A549 (cell line): Measurements from ENCODE around the gene TMEM165. TPM values are rescaled to one million over a fixed set of nuclear protein-coding genes. Genes with fewer than 3 reads are reported as not detected.

ENCODE experiments used
- ATAC-seq, 2 experiments: fragments of 200-7000 bp in 1 of 2; fragments of >200 bp in 1 of 2; cut with Nextera tagmentation in 1 of 2; cut with Tn5 transposase in 1 of 2; 3 replicates each; pipeline versions ENCODE4 v1.8.0 to v1.9.1; 2018 to 2020; ENCODE audit warnings: mild to moderate bottlenecking in 1 of 2, moderate library complexity in 1 of 2
- CTCF ChIA-PET: fragments of 300-600 bp; sonication (Branson Sonifier 250); formaldehyde crosslinking; extraction: SDS; loops from one replicate; lab custom pipeline; 2021; ENCODE audit warnings: antibody characterized with exemption, inconsistent platforms; lab: Yijun Ruan, JAX
- POLR2A ChIA-PET: fragments of 350-600 bp; formaldehyde crosslinking; extraction: SDS; loops from one replicate; lab custom pipeline; 2021; ENCODE audit warnings: antibody characterized with exemption, inconsistent platforms; lab: Yijun Ruan, JAX
- DNase-seq, 2 experiments: peaks; one replicate each; pipeline versions ENCODE4 v3.0.0 to v3.0.0-alpha.2; 2011 to 2016; ENCODE audit warnings: low read depth in 1 of 2, low spot score in 1 of 2
- FAIRE-seq: peaks from 2 replicates; lab custom pipeline; 2011; peaks lifted over from hg19 to GRCh38; lab: Jason Lieb, UNC
- H3K27ac ChIP-seq, 2 experiments: fragments of >200 bp; sonication (Bioruptor Twin); formaldehyde crosslinking; 3 replicates each; pipeline ENCODE4 v1.5.1; 2016 to 2017
- H3K4me1 ChIP-seq: fragments of >200 bp; sonication (Bioruptor Twin); formaldehyde crosslinking; 3 replicates; pipeline ENCODE4 v1.6.1; 2016
- H3K4me2 ChIP-seq: fragments of >200 bp; sonication (Bioruptor Twin); formaldehyde crosslinking; 3 replicates; pipeline ENCODE4 v1.6.1; 2016
- H3K4me3 ChIP-seq: fragments of >200 bp; sonication (Bioruptor Twin); formaldehyde crosslinking; 3 replicates; pipeline ENCODE4 v1.5.1; 2016
- H3K9me3 ChIP-seq: fragments of >200 bp; sonication (Bioruptor Twin); formaldehyde crosslinking; 3 replicates; pipeline ENCODE4 v1.6.1; 2016
- CHD2 ChIP-seq: fragments of 150-350 bp; IDR thresholded peaks from 2 replicates; pipeline ENCODE4 v1.6.1; 2014; ENCODE audit warnings: low read length; ENCODE audit not compliant: partially characterized antibody
- CHD4 ChIP-seq: fragments of 200-600 bp; sonication (generic); IDR thresholded peaks from 2 replicates; pipeline ENCODE4 v1.6.1; 2016; ENCODE audit warnings: antibody characterized with exemption, mild to moderate bottlenecking, borderline replicate concordance
- FOSL2 ChIP-seq, 2 experiments: fragments of 450-650 bp in 1 of 2; fragments of >200 bp in 1 of 2; sonication (Bioruptor Twin) in 1 of 2; formaldehyde crosslinking; IDR thresholded peaks; 2 replicates each; pipeline versions ENCODE4 v1.5.0 to v1.6.1; 2016 to 2020; ENCODE audit warnings: mild to moderate bottlenecking in 1 of 2, moderate library complexity in 1 of 2
- HDAC2 ChIP-seq: fragments of 200-600 bp; sonication (generic); IDR thresholded peaks from 2 replicates; pipeline ENCODE4 v1.6.1; 2016
- JUN ChIP-seq, 2 experiments: fragments of >200 bp; sonication (Bioruptor Twin); formaldehyde crosslinking; IDR thresholded peaks; 2 replicates in 1 of 2; 3 replicates in 1 of 2; pipeline ENCODE4 v1.6.1; 2016 to 2017
- KDM5A ChIP-seq: fragments of 200-600 bp; sonication (generic); IDR thresholded peaks from 2 replicates; pipeline ENCODE4 v1.6.1; 2016; ENCODE audit warnings: antibody characterized with exemption, mild to moderate bottlenecking
- MAFK ChIP-seq: fragments of 450-650 bp; IDR thresholded peaks from 2 replicates; pipeline ENCODE4 v1.6.1; 2014; ENCODE audit not compliant: partially characterized antibody
- NPAS2 ChIP-seq: fragments of 250-450 bp; sonication (Bioruptor Pico); IDR thresholded peaks from 2 replicates; pipeline ENCODE4 v1.8.0; 2022; ENCODE audit warnings: mild to moderate bottlenecking, moderate library complexity, borderline replicate concordance
- NR3C1 ChIP-seq: fragments of >200 bp; sonication (Bioruptor Twin); formaldehyde crosslinking; IDR thresholded peaks from 3 replicates; pipeline ENCODE4 v1.6.1; 2017
- RAD21 ChIP-seq, 2 experiments: fragments of >200 bp in 1 of 2; sonication (Bioruptor Twin) in 1 of 2; formaldehyde crosslinking in 1 of 2; IDR thresholded peaks in 1 of 2; conservative IDR thresholded peaks in 1 of 2; 2 replicates in 1 of 2; 3 replicates in 1 of 2; pipeline ENCODE4 v1.6.1; 2012 to 2018; ENCODE audit warnings: inconsistent platforms in 1 of 2
- RFX5 ChIP-seq: fragments of 450-650 bp; IDR thresholded peaks from 2 replicates; pipeline ENCODE4 v1.7.1; 2014; ENCODE audit warnings: antibody characterized with exemption, mild to moderate bottlenecking, moderate library complexity
- RNF2 ChIP-seq: fragments of 200-600 bp; sonication (generic); IDR thresholded peaks from 2 replicates; pipeline ENCODE4 v1.6.1; 2016; ENCODE audit warnings: low read depth, mild to moderate bottlenecking, antibody characterized with exemption, moderate library complexity, borderline replicate concordance
- SMC3 ChIP-seq: fragments of >200 bp; sonication (Bioruptor Twin); formaldehyde crosslinking; IDR thresholded peaks from 3 replicates; pipeline ENCODE4 v1.6.1; 2018; ENCODE audit warnings: inconsistent platforms
- SREBF2 ChIP-seq: fragments of 450-650 bp; IDR thresholded peaks from 2 replicates; pipeline ENCODE4 v1.6.1; 2014; ENCODE audit warnings: mild to moderate bottlenecking, moderate library complexity
- ZC3H11A ChIP-seq: fragments of 450-650 bp; IDR thresholded peaks from 2 replicates; pipeline ENCODE4 v1.6.1; 2014; ENCODE audit warnings: antibody characterized with exemption, mild to moderate bottlenecking
- ZSCAN20 ChIP-seq: fragments of 250-450 bp; sonication (Bioruptor Pico); IDR thresholded peaks from 2 replicates; pipeline ENCODE4 v1.8.0; 2022; ENCODE audit warnings: mild to moderate bottlenecking, moderate library complexity
- WGBS: methylation state at CpG from one replicate; pipeline ENCODE4 v1.1.6; 2017; ENCODE audit errors: missing lambda C conversion rate; 5-methylcytosine and 5-hydroxymethylcytosine counted together
- polyA plus RNA-seq, 4 experiments: library from polyadenylated mRNA; depleted of rRNA in 3 of 4; stranded (reverse); fragments of >200 nt; fragmentation: RNase III in 1 of 4; extraction: RNeasy Plus Mini Kit Qiagen cat#74134 plus additional on column Dnase treatment in 1 of 4; gene quantifications; 2 replicates in 3 of 4; 3 replicates in 1 of 4; pipeline ENCODE4 v1.2.3, GENCODE V29; 2011 to 2017
- TF ChIP-seq, protein P1 (sequence below): fragments of 250-450 bp; sonication (Bioruptor Pico); IDR thresholded peaks from 2 replicates; pipeline ENCODE4 v1.5.0; 2020; ENCODE audit warnings: low read depth, mild to moderate bottlenecking, moderate library complexity
- TF ChIP-seq, protein P2 (sequence below): IDR thresholded peaks from 2 replicates; pipeline ENCODE4 v1.6.1; 2012; ENCODE audit warnings: low read depth, borderline replicate concordance
- TF ChIP-seq, protein P3 (sequence below): fragments of >200 bp; sonication (Bioruptor Twin); formaldehyde crosslinking; IDR thresholded peaks from 3 replicates; pipeline ENCODE4 v1.6.1; 2016
- TF ChIP-seq, protein P4 (sequence below): fragments of 250-450 bp; sonication (Bioruptor Pico); IDR thresholded peaks from 2 replicates; pipeline ENCODE4 v1.5.0; 2021; ENCODE audit warnings: mild to moderate bottlenecking, moderate library complexity, borderline replicate concordance
- TF ChIP-seq, protein P5 (sequence below): fragments of 150-350 bp; IDR thresholded peaks from 2 replicates; pipeline ENCODE4 v1.6.1; 2014; ENCODE audit warnings: low read depth, mild to moderate bottlenecking, low read length
- TF ChIP-seq, protein P6 (sequence below): IDR thresholded peaks from 2 replicates; pipeline ENCODE4 v1.6.1; 2012

TMEM165 gene
- polyA plus RNA-seq, 2 of the 4 experiments (the other 2 are of a cell fraction) = 52.6 to 83.5 TPM

DNA sequence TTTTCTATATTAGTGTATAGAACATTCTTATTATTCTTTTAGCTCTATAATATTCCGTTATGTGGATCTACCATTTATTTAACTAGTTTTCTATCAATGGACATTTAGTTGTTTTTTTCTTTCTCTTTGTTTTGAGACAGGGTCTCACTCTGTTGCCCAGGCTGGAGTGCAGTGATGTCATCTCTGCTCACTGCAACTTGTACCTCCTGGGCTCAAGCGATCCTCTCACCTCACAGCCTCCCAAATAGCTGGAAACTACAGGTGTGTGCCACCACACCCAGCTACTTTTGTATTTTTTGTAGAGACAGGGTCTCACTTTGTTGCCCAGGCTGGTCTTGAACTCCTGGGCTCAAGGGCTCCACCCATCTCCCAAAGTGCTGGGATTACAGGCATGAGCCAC lies 10.8 kb downstream of the TMEM165 start:
- ChIA-PET POLR2A (no interaction called here), CTCF (interaction anchor here (0.5 to 2.3 kb wide), 3 partner anchors 11 to 283 kb away, joined by 3 to 6 read pairs (median 3); partner anchors contain the start of gene TMEM165)
- 96% methylated on average over 2 of the region's 2 CpGs for WGBS
- H3K4me2 ChIP-seq = no peak overlapping the region
- DNase-seq = no peak
- FAIRE-seq = no peak
- no peak overlapping the region for H3K4me3 ChIP-seq
- TF ChIP-seq, protein P1, sequence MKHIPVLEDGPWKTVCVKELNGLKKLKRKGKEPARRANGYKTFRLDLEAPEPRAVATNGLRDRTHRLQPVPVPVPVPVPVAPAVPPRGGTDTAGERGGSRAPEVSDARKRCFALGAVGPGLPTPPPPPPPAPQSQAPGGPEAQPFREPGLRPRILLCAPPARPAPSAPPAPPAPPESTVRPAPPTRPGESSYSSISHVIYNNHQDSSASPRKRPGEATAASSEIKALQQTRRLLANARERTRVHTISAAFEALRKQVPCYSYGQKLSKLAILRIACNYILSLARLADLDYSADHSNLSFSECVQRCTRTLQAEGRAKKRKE (CRISPR knock-in tag) = no peak
- TF ChIP-seq NPAS2 = no peak
- TF ChIP-seq, protein P2, sequence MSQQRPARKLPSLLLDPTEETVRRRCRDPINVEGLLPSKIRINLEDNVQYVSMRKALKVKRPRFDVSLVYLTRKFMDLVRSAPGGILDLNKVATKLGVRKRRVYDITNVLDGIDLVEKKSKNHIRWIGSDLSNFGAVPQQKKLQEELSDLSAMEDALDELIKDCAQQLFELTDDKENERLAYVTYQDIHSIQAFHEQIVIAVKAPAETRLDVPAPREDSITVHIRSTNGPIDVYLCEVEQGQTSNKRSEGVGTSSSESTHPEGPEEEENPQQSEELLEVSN = no peak
- TF ChIP-seq JUN (IDR thresholded peaks at IDR 0.05) = no peak
- no peak for TF ChIP-seq SMC3
- TF ChIP-seq RFX5 = no peak
- TF ChIP-seq MAFK = no peak
- TF ChIP-seq, protein P3, sequence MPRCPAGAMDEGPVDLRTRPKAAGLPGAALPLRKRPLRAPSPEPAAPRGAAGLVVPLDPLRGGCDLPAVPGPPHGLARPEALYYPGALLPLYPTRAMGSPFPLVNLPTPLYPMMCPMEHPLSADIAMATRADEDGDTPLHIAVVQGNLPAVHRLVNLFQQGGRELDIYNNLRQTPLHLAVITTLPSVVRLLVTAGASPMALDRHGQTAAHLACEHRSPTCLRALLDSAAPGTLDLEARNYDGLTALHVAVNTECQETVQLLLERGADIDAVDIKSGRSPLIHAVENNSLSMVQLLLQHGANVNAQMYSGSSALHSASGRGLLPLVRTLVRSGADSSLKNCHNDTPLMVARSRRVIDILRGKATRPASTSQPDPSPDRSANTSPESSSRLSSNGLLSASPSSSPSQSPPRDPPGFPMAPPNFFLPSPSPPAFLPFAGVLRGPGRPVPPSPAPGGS = no peak
- no peak for TF ChIP-seq RNF2
- TF ChIP-seq CHD4 = no peak
- TF ChIP-seq CHD2 = no peak
- ATAC-seq = no peak
- 0 out of 3 replicates have a peak, but pooled peaks cover 7% of the 10 kb centered on the region for H3K4me1 ChIP-seq
- H3K27ac ChIP-seq = no peak overlapping the region
- no peaks in the 10 kb centered on the region for H3K9me3 ChIP-seq

DNA sequence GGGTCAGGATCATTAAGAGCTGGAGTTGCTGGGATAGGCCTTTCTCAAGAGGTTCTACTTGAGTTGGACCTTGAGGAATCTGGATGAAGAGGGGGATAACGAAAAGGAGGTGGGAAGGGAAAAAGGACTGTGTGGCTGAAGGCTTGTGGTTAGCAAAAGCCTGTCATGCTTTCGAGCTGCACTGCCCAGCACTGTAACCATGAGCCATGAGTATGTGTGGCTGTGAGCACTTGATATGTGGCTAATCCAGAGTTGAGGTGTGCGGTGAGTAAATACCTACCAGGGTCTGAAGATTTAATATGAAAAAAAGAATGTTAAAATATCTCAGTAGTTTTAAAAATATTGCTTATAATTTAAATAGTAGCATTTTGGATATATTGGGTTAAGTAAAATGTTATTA lies 11.4 kb downstream of the TMEM165 start:
- 87% methylated on average over 3 of the region's 3 CpGs for WGBS
- H3K4me3 ChIP-seq = no peak overlapping the region
- DNase-seq = no peak
- no peak for TF ChIP-seq KDM5A
- TF ChIP-seq ZSCAN20 = no peak
- TF ChIP-seq FOSL2 (IDR thresholded peaks at IDR 0.05) = no peak
- no peak for TF ChIP-seq FOSL2 (CRISPR knock-in tag; IDR thresholded peaks at IDR 0.05)
- no peak for TF ChIP-seq RAD21 (conservative IDR thresholded peaks at IDR 0.05 in 1 of 2, IDR thresholded peaks at IDR 0.05 in 1 of 2)
- TF ChIP-seq ZC3H11A = no peak
- TF ChIP-seq, protein P2 = no peak
- no peak for TF ChIP-seq RNF2
- no peak for TF ChIP-seq HDAC2
- no peak overlapping the region for H3K4me2 ChIP-seq
- H3K4me1 ChIP-seq = 0 out of 3 replicates have a peak, but pooled peaks cover 7% of the 10 kb centered on the region
- ChIA-PET POLR2A (no interaction called here), CTCF (interaction anchor here (1.6 to 2.3 kb wide), 2 partner anchors 10 to 12 kb away, joined by 5 to 6 read pairs; partner anchors contain the start of gene TMEM165)
- H3K9me3 ChIP-seq = no peaks in the 10 kb centered on the region
- no peak overlapping the region for H3K27ac ChIP-seq
- no peak for FAIRE-seq
- ATAC-seq = no peak

DNA sequence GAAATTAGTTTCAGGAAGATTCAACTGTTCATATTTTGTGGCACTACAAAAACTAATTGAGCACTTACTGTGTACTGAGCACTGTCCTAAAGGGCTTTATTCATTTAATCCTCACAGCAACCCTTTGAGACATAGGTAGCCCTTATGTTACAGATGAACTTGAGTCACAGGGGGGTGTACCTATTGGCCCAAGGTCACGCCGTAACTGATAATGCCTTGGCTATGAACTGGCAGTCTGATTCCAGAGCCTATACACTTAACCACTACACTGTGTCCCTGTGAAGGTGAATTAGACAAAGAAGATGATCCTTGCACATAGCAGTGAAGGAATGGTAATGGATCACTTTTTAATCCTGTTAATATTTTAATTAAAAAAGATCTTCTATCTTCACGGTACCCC lies 12.0 kb downstream of the TMEM165 start:
- Histone ChIP-seq H3K4me1 (0 out of 3 replicates have a peak, but pooled peaks cover 7% of the 10 kb centered on the region), H3K27ac (no peak overlapping the region), H3K4me3 (no peak overlapping the region), H3K9me3 (no peaks in the 10 kb centered on the region), H3K4me2 (no peak overlapping the region)
- 82% methylated on average over 3 of the region's 3 CpGs for WGBS
- DNase-seq (no peak), FAIRE-seq (no peak), ATAC-seq (no peak)
- POLR2A ChIA-PET = no interaction called here
- TF ChIP-seq SREBF2 = no peak
- TF ChIP-seq NR3C1 = no peak
- TF ChIP-seq, protein P2 = no peak
- no peak for TF ChIP-seq HDAC2
- TF ChIP-seq JUN (IDR thresholded peaks at IDR 0.05) = no peak
- TF ChIP-seq, protein P4, sequence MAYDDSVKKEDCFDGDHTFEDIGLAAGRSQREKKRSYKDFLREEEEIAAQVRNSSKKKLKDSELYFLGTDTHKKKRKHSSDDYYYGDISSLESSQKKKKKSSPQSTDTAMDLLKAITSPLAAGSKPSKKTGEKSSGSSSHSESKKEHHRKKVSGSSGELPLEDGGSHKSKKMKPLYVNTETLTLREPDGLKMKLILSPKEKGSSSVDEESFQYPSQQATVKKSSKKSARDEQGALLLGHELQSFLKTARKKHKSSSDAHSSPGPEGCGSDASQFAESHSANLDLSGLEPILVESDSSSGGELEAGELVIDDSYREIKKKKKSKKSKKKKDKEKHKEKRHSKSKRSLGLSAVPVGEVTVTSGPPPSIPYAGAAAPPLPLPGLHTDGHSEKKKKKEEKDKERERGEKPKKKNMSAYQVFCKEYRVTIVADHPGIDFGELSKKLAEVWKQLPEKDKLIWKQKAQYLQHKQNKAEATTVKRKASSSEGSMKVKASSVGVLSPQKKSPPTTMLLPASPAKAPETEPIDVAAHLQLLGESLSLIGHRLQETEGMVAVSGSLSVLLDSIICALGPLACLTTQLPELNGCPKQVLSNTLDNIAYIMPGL (CRISPR knock-in tag) = no peak
- TF ChIP-seq, protein P5, sequence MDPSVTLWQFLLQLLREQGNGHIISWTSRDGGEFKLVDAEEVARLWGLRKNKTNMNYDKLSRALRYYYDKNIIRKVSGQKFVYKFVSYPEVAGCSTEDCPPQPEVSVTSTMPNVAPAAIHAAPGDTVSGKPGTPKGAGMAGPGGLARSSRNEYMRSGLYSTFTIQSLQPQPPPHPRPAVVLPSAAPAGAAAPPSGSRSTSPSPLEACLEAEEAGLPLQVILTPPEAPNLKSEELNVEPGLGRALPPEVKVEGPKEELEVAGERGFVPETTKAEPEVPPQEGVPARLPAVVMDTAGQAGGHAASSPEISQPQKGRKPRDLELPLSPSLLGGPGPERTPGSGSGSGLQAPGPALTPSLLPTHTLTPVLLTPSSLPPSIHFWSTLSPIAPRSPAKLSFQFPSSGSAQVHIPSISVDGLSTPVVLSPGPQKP = no peak
- no peak for TF ChIP-seq RNF2
- TF ChIP-seq, protein P6, sequence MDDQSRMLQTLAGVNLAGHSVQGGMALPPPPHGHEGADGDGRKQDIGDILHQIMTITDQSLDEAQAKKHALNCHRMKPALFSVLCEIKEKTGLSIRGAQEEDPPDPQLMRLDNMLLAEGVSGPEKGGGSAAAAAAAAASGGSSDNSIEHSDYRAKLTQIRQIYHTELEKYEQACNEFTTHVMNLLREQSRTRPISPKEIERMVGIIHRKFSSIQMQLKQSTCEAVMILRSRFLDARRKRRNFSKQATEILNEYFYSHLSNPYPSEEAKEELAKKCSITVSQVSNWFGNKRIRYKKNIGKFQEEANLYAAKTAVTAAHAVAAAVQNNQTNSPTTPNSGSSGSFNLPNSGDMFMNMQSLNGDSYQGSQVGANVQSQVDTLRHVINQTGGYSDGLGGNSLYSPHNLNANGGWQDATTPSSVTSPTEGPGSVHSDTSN = no peak
- TF ChIP-seq ZSCAN20 = no peak
- TF ChIP-seq KDM5A = no peak
- CTCF ChIA-PET = interaction anchor here (1.6 to 1.8 kb wide), 2 partner anchors 9 to 62 kb away, joined by 4 to 5 read pairs; partner anchors contain the start of gene SRD5A3
